H1 (cell line): Measurements from ENCODE around the gene IGLL5.

Experiments used
- POLR2A ChIP-seq, 2 experiments: IDR thresholded peaks; 1 replicate in 1 of 2; 2 replicates in 1 of 2; pipeline ENCODE4 v1.6.1; 2011; ENCODE audit warnings: low read depth in 2 of 2, low read length in 2 of 2, mild to moderate bottlenecking in 2 of 2; ENCODE audit errors: control extremely low read depth in 1 of 2
- RAD21 ChIP-seq, 2 experiments: IDR thresholded peaks in 1 of 2; conservative IDR thresholded peaks in 1 of 2; 2 replicates each; pipeline ENCODE4 v1.6.1; 2011; ENCODE audit warnings: low read depth in 2 of 2, low read length in 2 of 2, improper control_type of control experiment in 1 of 2, inconsistent platforms in 1 of 2, mild to moderate bottlenecking in 1 of 2, moderate library complexity in 1 of 2
- RFX5 ChIP-seq: IDR thresholded peaks from 2 replicates; pipeline ENCODE4 v1.6.1; 2011; ENCODE audit warnings: low read depth, low read length, improper control_type of control experiment, borderline replicate concordance
- TAF1 ChIP-seq: IDR thresholded peaks from 2 replicates; pipeline ENCODE4 v1.6.1; 2011; ENCODE audit warnings: mild to moderate bottlenecking, low read depth, low read length
- TAF7 ChIP-seq: optimal IDR thresholded peaks from 2 replicates; pipeline ENCODE3; 2011; ENCODE audit warnings: low read depth, mild to moderate bottlenecking, inconsistent platforms, low read length, moderate library complexity, borderline replicate concordance
- TF ChIP-seq, protein P1 (sequence below), 3 experiments: IDR thresholded peaks; 1 replicate in 2 of 3; 2 replicates in 1 of 3; pipeline versions ENCODE4 v1.5.1 to v1.6.1; 2011; ENCODE audit warnings: low read length in 3 of 3, mild to moderate bottlenecking in 3 of 3, inconsistent platforms in 2 of 3, low read depth in 1 of 3, moderate library complexity in 1 of 3; ENCODE audit not compliant: insufficient read depth in 1 of 3; ENCODE audit errors: control extremely low read depth in 1 of 3

DNA sequence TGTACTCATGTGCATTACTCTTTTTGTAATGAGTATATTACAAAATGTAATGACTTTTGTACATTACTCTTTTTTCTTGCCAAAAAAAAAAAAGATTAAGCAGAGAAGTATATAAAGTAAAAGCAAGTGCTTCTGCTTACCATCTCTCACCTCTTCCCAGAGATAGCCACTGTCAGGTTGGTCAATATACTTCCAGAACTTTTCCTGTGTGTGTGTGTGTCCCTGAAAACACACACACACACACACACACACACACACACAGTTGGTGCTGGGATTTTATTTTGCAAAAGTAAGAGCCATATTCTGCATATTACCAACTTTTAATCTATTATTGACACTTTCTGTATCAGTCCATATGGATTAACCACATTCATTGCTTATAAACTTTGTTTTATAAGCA lies 2.5 kb downstream of the IGLL5 start:
- TF ChIP-seq, protein P1, sequence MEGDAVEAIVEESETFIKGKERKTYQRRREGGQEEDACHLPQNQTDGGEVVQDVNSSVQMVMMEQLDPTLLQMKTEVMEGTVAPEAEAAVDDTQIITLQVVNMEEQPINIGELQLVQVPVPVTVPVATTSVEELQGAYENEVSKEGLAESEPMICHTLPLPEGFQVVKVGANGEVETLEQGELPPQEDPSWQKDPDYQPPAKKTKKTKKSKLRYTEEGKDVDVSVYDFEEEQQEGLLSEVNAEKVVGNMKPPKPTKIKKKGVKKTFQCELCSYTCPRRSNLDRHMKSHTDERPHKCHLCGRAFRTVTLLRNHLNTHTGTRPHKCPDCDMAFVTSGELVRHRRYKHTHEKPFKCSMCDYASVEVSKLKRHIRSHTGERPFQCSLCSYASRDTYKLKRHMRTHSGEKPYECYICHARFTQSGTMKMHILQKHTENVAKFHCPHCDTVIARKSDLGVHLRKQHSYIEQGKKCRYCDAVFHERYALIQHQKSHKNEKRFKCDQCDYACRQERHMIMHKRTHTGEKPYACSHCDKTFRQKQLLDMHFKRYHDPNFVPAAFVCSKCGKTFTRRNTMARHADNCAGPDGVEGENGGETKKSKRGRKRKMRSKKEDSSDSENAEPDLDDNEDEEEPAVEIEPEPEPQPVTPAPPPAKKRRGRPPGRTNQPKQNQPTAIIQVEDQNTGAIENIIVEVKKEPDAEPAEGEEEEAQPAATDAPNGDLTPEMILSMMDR (IDR thresholded peaks at IDR 0.05; ENCODE audit: control extremely low read depth in 1 of 3, insufficient read depth in 1 of 3, low read depth in 1 of 3, low read length in 3 of 3) = no peak
- no peak for TF ChIP-seq POLR2A (IDR thresholded peaks at IDR 0.05; ENCODE audit: control extremely low read depth in 1 of 2, low read depth in 2 of 2, low read length in 2 of 2)
- no peak for TF ChIP-seq RAD21 (IDR thresholded peaks at IDR 0.05 in 1 of 2, conservative IDR thresholded peaks at IDR 0.05 in 1 of 2; ENCODE audit: low read depth in 2 of 2, low read length in 2 of 2)
- no peak for TF ChIP-seq TAF1
- TF ChIP-seq RFX5 = no peak
- no peak for TF ChIP-seq TAF7
